ENCODE measurements around the gene ABHD16B. TPM values are rescaled to one million over a fixed set of nuclear protein-coding genes. Genes with fewer than 3 reads are reported as not detected.

The ABHD16B gene
- total RNA-seq, 4 donors from 2014 or later, result not detected

GRCh38 chr20:63821811-63822210 is 39.5 kb upstream of the ABHD16B start:
- Histone ChIP-seq H3K4me3 (no peak overlapping the region), H3K9me3 (no peaks in the 10 kb centered on the region), H3K27me3 (no peaks in the 10 kb centered on the region), H3K27ac (peak overlapping the region in 2 of 4 donors; percentile 11 to 18), H3K4me1 (peaks cover 0 to 7% of the 10 kb centered on the region in 2 donors), H3K36me3 (no peaks in the 10 kb centered on the region)
- DNase-seq (no peak), ATAC-seq (no peak)
- TF ChIP-seq CTCF (IDR thresholded peaks at IDR 0.05 in 4 of 5, conservative IDR thresholded peaks at IDR 0.05 in 1 of 5), result no peak
- intact Hi-C loops (cut with DNase I; ENCODE audit: low total_unique reads), result loop anchor here (5.0 kb wide), 1 partner anchor 50 kb away; no protein-coding TSS in a partner anchor
- in situ Hi-C loops (cut with MboI; ENCODE audit: low sequenced_read_pairs in 4 of 4), result no loop called here

- in situ Hi-C loops (cut with MboI; ENCODE audit: low sequenced_read_pairs in 4 of 4) (no loop called here), intact Hi-C loops (cut with DNase I; ENCODE audit: low total_unique reads) (loop anchor here (5.0 kb wide), 1 partner anchor 50 kb away; no protein-coding TSS in a partner anchor)
- Histone ChIP-seq H3K4me1 (peaks cover 0 to 7% of the 10 kb centered on the region in 2 donors), H3K9me3 (no peaks in the 10 kb centered on the region), H3K4me3 (no peak overlapping the region), H3K36me3 (no peaks in the 10 kb centered on the region), H3K27ac (peak overlapping the region in 2 of 4 donors; percentile 11 to 18), H3K27me3 (no peaks in the 10 kb centered on the region)
- TF ChIP-seq POLR2A (IDR thresholded peaks at IDR 0.05) (no peak), CTCF (IDR thresholded peaks at IDR 0.05 in 4 of 5, conservative IDR thresholded peaks at IDR 0.05 in 1 of 5) (no peak)
- DNase-seq (no peak), ATAC-seq (no peak)
Measured at GRCh38 chr20:63822276-63822696, 39.0 kb upstream of the ABHD16B start.

- TF ChIP-seq POLR2A (IDR thresholded peaks at IDR 0.05), result no peak
- TF ChIP-seq CTCF (IDR thresholded peaks at IDR 0.05 in 4 of 5, conservative IDR thresholded peaks at IDR 0.05 in 1 of 5), result no peak
- Histone ChIP-seq H3K27me3 (no peaks in the 10 kb centered on the region), H3K4me3 (no peak overlapping the region), H3K9me3 (no peaks in the 10 kb centered on the region), H3K4me1 (peaks cover 0 to 7% of the 10 kb centered on the region in 2 donors), H3K27ac (peak overlapping the region in 1 of 4 donors; percentile 36), H3K36me3 (no peaks in the 10 kb centered on the region)
- intact Hi-C loops (cut with DNase I; ENCODE audit: low total_unique reads) (loop anchor here (5.0 kb wide), 1 partner anchor 52 kb away; no protein-coding TSS in a partner anchor), in situ Hi-C loops (cut with MboI; ENCODE audit: low sequenced_read_pairs in 4 of 4) (no loop called here)
- no peak for ATAC-seq
- no peak for DNase-seq
Measured at GRCh38 chr20:63823691-63824311, 37.5 kb upstream of the ABHD16B start.

GRCh38 chr20:63825331-63826118 is 35.8 kb upstream of the ABHD16B start:
- Histone ChIP-seq H3K27ac (peak overlapping the region in 3 of 4 donors; percentile 8 to 44 (median 29)), H3K36me3 (no peaks in the 10 kb centered on the region), H3K9me3 (no peaks in the 10 kb centered on the region), H3K4me1 (peaks cover 0 to 5% of the 10 kb centered on the region in 2 donors), H3K4me3 (no peak overlapping the region), H3K27me3 (peaks cover 0 to 6% (median 0%) of the 10 kb centered on the region in 3 donors)
- TF ChIP-seq CTCF (IDR thresholded peaks at IDR 0.05 in 4 of 5, conservative IDR thresholded peaks at IDR 0.05 in 1 of 5), result no peak
- no peak for TF ChIP-seq POLR2A (IDR thresholded peaks at IDR 0.05)
- in situ Hi-C loops (cut with MboI; ENCODE audit: low sequenced_read_pairs in 4 of 4) (no loop called here), intact Hi-C loops (cut with DNase I; ENCODE audit: low total_unique reads) (no loop called here)
- DNase-seq, result no peak
- ATAC-seq, result no peak
